RWPE2 (cell line): ENCODE results near the gene ZNF148.
"Not testable (repeated sequence)": the region's sequence is repeated elsewhere in the genome, so short reads cannot be mapped to it uniquely, and the experiment has no call there.

Source experiments
- ATAC-seq: fragments of 200-7000 bp; cut with Tn5 transposase; 3 replicates; pipeline ENCODE4 v1.9.1; 2021; ENCODE audit warnings: low read depth
- DNase-seq: peaks from one replicate; pipeline ENCODE4 v3.0.0-alpha.2; 2020; ENCODE audit warnings: low spot score
- H3K27ac ChIP-seq: fragments of 450-650 bp; 2 replicates; pipeline ENCODE4 v1.5.1; 2017; ENCODE audit warnings: mild to moderate bottlenecking; ENCODE audit not compliant: poor library complexity, severe bottlenecking
- H3K27me3 ChIP-seq: fragments of 250-450 bp; sonication (Bioruptor Pico); 2 replicates; pipeline ENCODE4 v1.5.1; 2021; ENCODE audit warnings: mild to moderate bottlenecking, moderate library complexity; ENCODE audit not compliant: insufficient read depth, poor library complexity, severe bottlenecking
- H3K36me3 ChIP-seq: fragments of 250-450 bp; sonication (Bioruptor Pico); 2 replicates; pipeline ENCODE4 v1.5.1; 2020; ENCODE audit warnings: low read depth, mild to moderate bottlenecking, moderate library complexity
- H3K4me1 ChIP-seq: fragments of 250-450 bp; sonication (Bioruptor Pico); 2 replicates; pipeline ENCODE4 v1.5.1; 2021; ENCODE audit warnings: mild to moderate bottlenecking, moderate library complexity; ENCODE audit not compliant: insufficient read depth, poor library complexity, severe bottlenecking
- H3K4me3 ChIP-seq: fragments of 250-450 bp; sonication (Bioruptor Pico); 2 replicates; pipeline ENCODE4 v1.5.1; 2021; ENCODE audit warnings: mild to moderate bottlenecking, moderate library complexity; ENCODE audit not compliant: severe bottlenecking
- H3K9me3 ChIP-seq: fragments of 250-450 bp; sonication (Bioruptor Pico); 2 replicates; pipeline ENCODE4 v1.5.1; 2021; ENCODE audit warnings: mild to moderate bottlenecking, moderate library complexity; ENCODE audit not compliant: severe bottlenecking
- TF ChIP-seq, protein P1 (sequence below): fragments of 450-650 bp; IDR thresholded peaks from one replicate; pipeline ENCODE4 v1.5.1; 2017; ENCODE audit warnings: mild to moderate bottlenecking, moderate library complexity; ENCODE audit not compliant: poor library complexity, severe bottlenecking

The ZNF148 gene

DNA sequence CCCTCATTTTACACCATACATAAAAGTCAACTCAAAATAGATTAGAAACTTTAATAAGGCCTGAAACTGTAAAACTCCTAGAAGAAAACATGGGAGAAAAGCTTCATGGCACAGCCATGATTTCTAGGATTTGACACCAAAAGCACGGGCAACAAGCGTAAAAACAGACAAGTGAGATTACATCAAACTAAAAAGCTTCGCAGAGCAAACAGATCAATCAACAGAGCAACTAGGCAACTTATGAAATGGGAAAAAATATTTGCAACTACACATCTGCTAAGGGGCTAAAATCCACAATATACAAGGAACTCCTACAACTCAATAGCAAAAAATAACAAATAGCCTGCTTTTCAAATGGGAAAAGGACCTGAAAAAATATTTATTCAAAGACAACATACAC is 26.1 kb downstream of the ZNF148 start:
- Histone ChIP-seq H3K27ac (no peak overlapping the region), H3K27me3 (no peaks in the 10 kb centered on the region), H3K9me3 (no peaks in the 10 kb centered on the region), H3K36me3 (0 out of 2 replicates have a peak, but pooled peaks cover 4% of the 10 kb centered on the region), H3K4me3 (no peak overlapping the region), H3K4me1 (peaks cover 11% of the 10 kb centered on the region)
- no peak for DNase-seq
- ATAC-seq: no peak
- TF ChIP-seq, protein P1, sequence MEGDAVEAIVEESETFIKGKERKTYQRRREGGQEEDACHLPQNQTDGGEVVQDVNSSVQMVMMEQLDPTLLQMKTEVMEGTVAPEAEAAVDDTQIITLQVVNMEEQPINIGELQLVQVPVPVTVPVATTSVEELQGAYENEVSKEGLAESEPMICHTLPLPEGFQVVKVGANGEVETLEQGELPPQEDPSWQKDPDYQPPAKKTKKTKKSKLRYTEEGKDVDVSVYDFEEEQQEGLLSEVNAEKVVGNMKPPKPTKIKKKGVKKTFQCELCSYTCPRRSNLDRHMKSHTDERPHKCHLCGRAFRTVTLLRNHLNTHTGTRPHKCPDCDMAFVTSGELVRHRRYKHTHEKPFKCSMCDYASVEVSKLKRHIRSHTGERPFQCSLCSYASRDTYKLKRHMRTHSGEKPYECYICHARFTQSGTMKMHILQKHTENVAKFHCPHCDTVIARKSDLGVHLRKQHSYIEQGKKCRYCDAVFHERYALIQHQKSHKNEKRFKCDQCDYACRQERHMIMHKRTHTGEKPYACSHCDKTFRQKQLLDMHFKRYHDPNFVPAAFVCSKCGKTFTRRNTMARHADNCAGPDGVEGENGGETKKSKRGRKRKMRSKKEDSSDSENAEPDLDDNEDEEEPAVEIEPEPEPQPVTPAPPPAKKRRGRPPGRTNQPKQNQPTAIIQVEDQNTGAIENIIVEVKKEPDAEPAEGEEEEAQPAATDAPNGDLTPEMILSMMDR: no peak

GRCh38 chr3:125343367-125343766 is 31.8 kb downstream of the ZNF148 start:
- H3K9me3 ChIP-seq, DNase-seq, ATAC-seq: not testable (repeated sequence)

DNA sequence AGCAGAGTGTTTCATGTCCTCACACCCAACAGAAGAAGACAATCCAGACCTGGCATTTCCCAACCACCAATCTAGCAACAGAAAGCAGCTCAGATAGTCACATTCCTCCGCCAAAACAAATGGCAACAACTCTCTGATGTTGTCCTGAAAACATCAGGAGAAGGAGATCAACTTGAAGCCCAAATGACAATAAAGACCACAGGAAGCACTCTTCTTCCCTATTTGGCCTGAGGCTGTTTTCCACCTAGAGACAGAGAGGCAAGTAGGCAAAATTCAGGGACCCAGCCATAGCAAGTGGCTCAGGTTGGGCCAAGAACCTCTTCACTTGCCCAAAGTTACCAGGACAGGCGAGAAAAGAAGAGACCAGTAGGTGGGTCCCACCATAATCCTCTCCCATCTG is 35.0 kb downstream of the ZNF148 start:
- no peak overlapping the region for H3K4me3 ChIP-seq
- H3K27ac ChIP-seq: no peak overlapping the region
- DNase-seq (no peak), ATAC-seq (no peak)
- peaks cover 10% of the 10 kb centered on the region for H3K4me1 ChIP-seq
- no peaks in the 10 kb centered on the region for H3K27me3 ChIP-seq
- no peaks in the 10 kb centered on the region for H3K36me3 ChIP-seq
- peaks cover 2% of the 10 kb centered on the region for H3K9me3 ChIP-seq
- TF ChIP-seq, protein P1: no peak

More at GRCh38 chr3:125343367-125343766, 31.8 kb downstream of the ZNF148 start:
- H3K27me3 ChIP-seq, H3K4me3 ChIP-seq, H3K36me3 ChIP-seq, H3K4me1 ChIP-seq, H3K27ac ChIP-seq: not testable (repeated sequence)

DNA sequence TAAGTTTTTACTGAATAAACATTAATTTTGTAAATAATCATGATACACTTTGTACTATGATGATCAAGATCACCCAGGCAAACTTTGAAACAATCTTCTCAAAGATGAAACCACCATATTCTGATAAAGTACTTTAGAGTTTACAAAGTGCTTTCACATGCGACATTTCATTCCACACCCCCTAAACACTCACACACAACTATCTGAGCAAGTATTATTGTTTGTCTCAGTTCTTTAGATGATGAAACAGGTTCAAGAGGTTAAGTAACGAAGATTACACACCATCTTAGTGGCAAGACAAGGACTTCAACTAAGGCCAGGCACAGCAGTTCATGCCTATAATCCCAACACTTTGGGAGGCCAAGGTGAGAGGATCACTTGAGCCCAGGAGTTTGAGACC is 37.6 kb downstream of the ZNF148 start:
- H3K27ac ChIP-seq: no peak overlapping the region
- TF ChIP-seq, protein P1: no peak
- no peak overlapping the region for H3K4me3 ChIP-seq
- ATAC-seq (no peak), DNase-seq (no peak)
- 0 out of 2 replicates have a peak, but pooled peaks cover 3% of the 10 kb centered on the region for H3K36me3 ChIP-seq
- no peaks in the 10 kb centered on the region for H3K27me3 ChIP-seq
- H3K9me3 ChIP-seq: peaks cover 5% of the 10 kb centered on the region
- H3K4me1 ChIP-seq: peaks cover 10% of the 10 kb centered on the region

DNA sequence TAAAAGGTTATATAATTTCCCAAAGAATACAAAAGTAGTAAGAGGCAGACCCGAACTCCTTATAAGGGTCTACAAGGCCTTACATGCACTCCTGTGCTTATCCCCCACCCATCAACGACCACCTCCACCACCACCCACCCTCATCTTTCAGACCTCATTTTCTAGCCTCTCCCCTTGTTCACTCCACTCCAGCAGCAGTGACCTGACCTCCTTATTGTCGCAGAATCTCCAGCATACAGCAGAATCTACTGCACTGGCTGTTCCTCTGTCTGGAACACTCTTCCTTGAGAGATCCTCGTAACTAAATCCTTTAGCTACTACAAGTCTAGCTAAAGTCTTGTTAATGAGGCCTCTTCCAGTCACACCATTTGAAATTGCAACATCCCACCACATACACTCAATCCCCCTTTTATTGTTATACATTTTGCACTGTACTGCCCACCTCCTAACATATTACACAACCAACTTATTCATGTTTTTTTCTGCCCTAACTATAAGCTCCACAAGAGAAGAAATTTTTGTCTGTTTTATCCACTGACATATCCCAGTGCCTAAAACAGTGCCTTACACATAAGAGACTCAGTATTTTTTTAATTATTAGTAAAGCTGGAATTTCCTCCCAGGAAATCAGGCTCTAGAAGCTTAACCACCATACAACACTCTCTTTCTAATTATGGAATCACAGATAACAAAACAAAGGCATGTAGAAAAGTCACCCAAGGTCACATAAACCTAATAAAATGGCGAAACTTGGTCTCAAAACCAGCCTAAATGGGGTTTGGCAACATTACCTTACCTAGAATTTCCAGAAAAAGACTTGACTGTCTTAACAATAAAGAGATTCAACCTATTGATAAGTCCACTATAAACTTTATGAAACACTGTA is 40.2 kb downstream of the ZNF148 start:
- no peak overlapping the region for H3K27ac ChIP-seq
- no peak overlapping the region for H3K4me3 ChIP-seq
- H3K9me3 ChIP-seq: peaks cover 5% of the 10 kb centered on the region
- TF ChIP-seq, protein P1: no peak
- H3K36me3 ChIP-seq: peaks cover 12% of the 10 kb centered on the region
- no peak for ATAC-seq
- H3K27me3 ChIP-seq: no peaks in the 10 kb centered on the region
- peaks cover 14% of the 10 kb centered on the region for H3K4me1 ChIP-seq
- DNase-seq: no peak
